K562 (cell line): Measurements from ENCODE around the gene NTM. TPM values are rescaled to one million over a fixed set of nuclear protein-coding genes. Genes with fewer than 3 reads are reported as not detected.

Source experiments
- ATAC-seq: fragments of 200-7000 bp; cut with Tn5 transposase; 3 replicates; pipeline ENCODE4 v1.9.1; 2020; ENCODE audit warnings: moderate library complexity
- BruUV-seq: library from RNA; stranded (reverse); fragments of 400-500 nt; replicated peaks from 2 replicates; lab custom pipeline; 2021; lab: Mats Ljungman, UMichigan
- CTCF ChIA-PET: fragments of 300-600 bp; formaldehyde crosslinking; extraction: SDS; loops from one replicate; lab custom pipeline; 2021; ENCODE audit warnings: low intra/inter-chr PET ratio; lab: Yijun Ruan, JAX
- POLR2A ChIA-PET: fragments of 300-600, 350-650 bp; sonication (Branson Sonifier 250); formaldehyde crosslinking; extraction: SDS; loops from one replicate; lab custom pipeline; 2021; ENCODE audit warnings: antibody characterized with exemption, inconsistent platforms; lab: Yijun Ruan, JAX
- DNase-seq, 4 experiments: peaks; one replicate each; pipeline versions ENCODE4 v3.0.0 to v3.0.0-alpha.2; 2011 to 2018; ENCODE audit warnings: low spot score in 3 of 4, mixed read lengths in 3 of 4; ENCODE audit errors: extremely low read depth in 1 of 4
- FAIRE-seq: peaks from 2 replicates; lab custom pipeline; 2011; peaks lifted over from hg19 to GRCh38; lab: Jason Lieb, UNC
- H2AFZ ChIP-seq: 2 replicates; pipeline ENCODE4 v1.6.0; 2011; ENCODE audit warnings: low read depth, low read length, control low read depth, inconsistent platforms
- H3K27ac ChIP-seq: fragments of 200-600 bp; 3 replicates; pipeline ENCODE4 v1.8.0; 2011; ENCODE audit warnings: low read depth, mild to moderate bottlenecking, control low read depth, inconsistent platforms, low read length, moderate library complexity, mixed read lengths; ENCODE audit errors: extremely low read depth
- H3K27me3 ChIP-seq, 2 experiments: fragments of 300-600 bp in 1 of 2; 2 replicates in 1 of 2; 3 replicates in 1 of 2; pipeline versions ENCODE4 v1.6.0 to v1.8.0; 2011; ENCODE audit warnings: inconsistent platforms in 2 of 2, low read length in 2 of 2, mild to moderate bottlenecking in 1 of 2, mixed read lengths in 1 of 2, moderate library complexity in 1 of 2; ENCODE audit not compliant: control insufficient read depth in 2 of 2, insufficient read depth in 2 of 2
- H3K36me3 ChIP-seq: fragments of 300-600 bp; 3 replicates; pipeline ENCODE4 v1.8.0; 2011; ENCODE audit warnings: mild to moderate bottlenecking, low read length, inconsistent platforms; ENCODE audit not compliant: control insufficient read depth, insufficient read depth
- H3K4me1 ChIP-seq, 2 experiments: fragments of 200-600 bp in 1 of 2; replicated peaks in 1 of 2; 2 replicates in 1 of 2; 3 replicates in 1 of 2; pipeline versions ENCODE4 v1.5.1 to v1.8.0; 2011; ENCODE audit warnings: inconsistent platforms in 2 of 2, low read length in 2 of 2, mild to moderate bottlenecking in 1 of 2, mixed read lengths in 1 of 2, moderate library complexity in 1 of 2; ENCODE audit not compliant: control insufficient read depth in 2 of 2, insufficient read depth in 2 of 2
- H3K4me2 ChIP-seq: 2 replicates; pipeline ENCODE4 v1.6.1; 2011; ENCODE audit warnings: low read length, control low read depth, inconsistent platforms, mixed read lengths; ENCODE audit not compliant: insufficient read depth
- H3K4me3 ChIP-seq: fragments of 200-600 bp; sonication (generic), shearing (Covaris generic); 2 replicates; pipeline ENCODE4 v1.5.1; 2016; ENCODE audit warnings: control low read depth, inconsistent platforms
- H3K79me2 ChIP-seq: fragments of 200-600 bp; 3 replicates; pipeline ENCODE4 v1.8.0; 2011; ENCODE audit warnings: low read length, inconsistent platforms; ENCODE audit not compliant: control insufficient read depth, insufficient read depth
- H3K9ac ChIP-seq, 2 experiments: 2 replicates each; pipeline versions ENCODE4 v1.6.0 to v1.6.1; 2011; ENCODE audit warnings: low read depth in 2 of 2, low read length in 2 of 2, control low read depth in 1 of 2, inconsistent platforms in 1 of 2, mild to moderate bottlenecking in 1 of 2, mixed read lengths in 1 of 2; ENCODE audit not compliant: insufficient read depth in 1 of 2
- H3K9me1 ChIP-seq: one replicate; pipeline ENCODE4 v1.6.0; 2011; ENCODE audit warnings: inconsistent platforms, mild to moderate bottlenecking, low read length, moderate library complexity; ENCODE audit not compliant: control insufficient read depth, insufficient read depth
- H3K9me3 ChIP-seq: replicated peaks from 2 replicates; pipeline ENCODE4 v1.5.1; 2011; ENCODE audit warnings: low read depth, low read length, inconsistent platforms; ENCODE audit not compliant: control insufficient read depth, insufficient read depth
- H4K20me1 ChIP-seq: replicated peaks from 2 replicates; pipeline ENCODE4 v1.6.1; 2011; ENCODE audit warnings: low read length, inconsistent platforms, mixed read lengths; ENCODE audit not compliant: control insufficient read depth, insufficient read depth
- BDP1 ChIP-seq: IDR thresholded peaks from 3 replicates; pipeline ENCODE4 v1.6.1; 2011; ENCODE audit not compliant: insufficient read length, insufficient read depth
- CTBP1 ChIP-seq: fragments of 450-650 bp; IDR thresholded peaks from 2 replicates; pipeline ENCODE4 v1.6.1; 2016; ENCODE audit warnings: borderline replicate concordance
- HNRNPUL1 ChIP-seq: fragments of 200-400 bp; formaldehyde crosslinking; IDR thresholded peaks from 2 replicates; pipeline ENCODE4 v1.6.1; 2017; ENCODE audit warnings: low read length
- MED1 ChIP-seq: sonication (generic); formaldehyde crosslinking; IDR thresholded peaks from 2 replicates; pipeline ENCODE4 v1.8.1; 2023; ENCODE audit warnings: missing genetic modification reagents, borderline replicate concordance
- NR3C1 ChIP-seq: sonication (generic); formaldehyde crosslinking; IDR thresholded peaks from 2 replicates; pipeline ENCODE4 v1.8.1; 2022; ENCODE audit warnings: missing genetic modification reagents
- SRSF9 ChIP-seq: fragments of 200-400 bp; formaldehyde crosslinking; IDR thresholded peaks from 2 replicates; pipeline ENCODE4 v1.6.1; 2017; ENCODE audit warnings: low read depth, low read length, borderline replicate concordance
- ZBTB17 ChIP-seq: fragments of 450-650 bp; formaldehyde crosslinking; IDR thresholded peaks from 2 replicates; pipeline ENCODE4 v1.4.0; 2020; ENCODE audit warnings: mild to moderate bottlenecking
- ZNF780A ChIP-seq: fragments of 250-450 bp; sonication (Bioruptor Pico); IDR thresholded peaks from 2 replicates; pipeline ENCODE4 v1.5.0; 2021; ENCODE audit warnings: mild to moderate bottlenecking
- WGBS: fragments of 100-300 bp; shearing (Covaris generic); methylation state at CpG from one replicate; pipeline ENCODE4 v1.1.6; 2016; ENCODE audit warnings: low coverage, mixed read lengths; ENCODE audit not compliant: insufficient coverage; ENCODE audit errors: missing lambda C conversion rate; 5-methylcytosine and 5-hydroxymethylcytosine counted together
- in situ Hi-C: fragments of 300-500 bp; cut with MboI; formaldehyde crosslinking; loops from 4 replicates; pipeline ENCODE4 v1.15.0; 2018; ENCODE audit warnings: inconsistent platforms, mixed read lengths
- intact Hi-C: fragments of 100-400 bp; cut with micrococcal nuclease; formaldehyde crosslinking; loops from 2 replicates; pipeline ENCODE4 v1.14.2; 2022
- polyA plus RNA-seq, 8 experiments: library from polyadenylated mRNA; depleted of rRNA in 4 of 8; stranded (reverse) in 5 of 8; unstranded in 3 of 8; fragments of >200 nt; fragmentation: Nextera tagmentation in 2 of 8; fragmentation: Illumina TruSeq in 1 of 8; extraction: Ambion mirVana in 2 of 8; extraction: Trizol in 1 of 8; gene quantifications; 2 replicates each; pipeline versions ENCODE4 v1.2.1 to v1.2.3, GENCODE V29; 2011 to 2014; ENCODE audit warnings: inconsistent platforms in 1 of 8, missing spikeins in 1 of 8
- total RNA-seq, 7 experiments: library from RNA; depleted of rRNA in 6 of 7; stranded (reverse); fragments of >200 nt in 6 of 7; fragmentation: Illumina TruSeq in 2 of 7; extraction: Trizol in 2 of 7; gene quantifications; 2 replicates each; pipeline versions ENCODE4 v1.2.1 to v1.2.3, GENCODE V29; 2011 to 2021; ENCODE audit warnings: low replicate concordance in 1 of 7
- TF ChIP-seq, protein P1 (sequence below): sonication (generic); formaldehyde crosslinking; IDR thresholded peaks from 2 replicates; pipeline ENCODE4 v1.8.1; 2023; ENCODE audit warnings: missing genetic modification reagents, mild to moderate bottlenecking, borderline replicate concordance
- TF ChIP-seq, protein P2 (sequence below), 2 experiments: fragments of 450-650 bp; IDR thresholded peaks; 2 replicates each; pipeline ENCODE4 v1.6.1; 2016
- TF ChIP-seq, protein P3 (sequence below): fragments of 450-650 bp; IDR thresholded peaks from 2 replicates; pipeline ENCODE4 v1.6.1; 2017; ENCODE audit warnings: antibody characterized with exemption, mild to moderate bottlenecking
- TF ChIP-seq, protein P4 (sequence below): IDR thresholded peaks from 3 replicates; pipeline ENCODE4 v1.6.1; 2011; ENCODE audit warnings: borderline replicate concordance, mild to moderate bottlenecking; ENCODE audit not compliant: insufficient read length, insufficient read depth

The NTM gene
- total and polyA plus RNA-seq, 9 of the 15 experiments (the other 6 are each of a cell fraction or from before 2014, with no cell fraction given) = not detected

DNA sequence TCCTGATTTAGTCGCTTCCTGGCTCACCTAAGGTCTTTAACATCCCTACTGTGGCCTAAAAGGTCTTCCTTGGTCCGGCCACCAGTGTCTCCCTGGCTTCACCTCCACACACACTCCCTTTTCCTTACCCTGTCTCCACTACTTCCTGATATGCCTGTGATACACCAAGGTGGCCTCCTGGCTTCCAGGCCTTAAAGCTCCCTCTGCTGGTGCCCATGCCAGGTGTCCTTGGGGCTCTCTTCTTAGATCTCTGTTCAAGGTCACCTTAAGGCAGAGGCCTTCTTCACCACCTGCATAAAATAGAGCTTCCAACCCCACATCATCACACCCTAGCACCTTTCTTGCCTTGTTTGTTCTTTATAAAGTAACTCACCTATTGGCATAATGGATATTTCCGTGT lies 787.7 kb downstream of the NTM start:
- 3% methylated on average over 3 of the region's 3 CpGs for WGBS
- H2AFZ ChIP-seq = no peak overlapping the region
- TF ChIP-seq ZNF780A (CRISPR knock-in tag) (no peak), MED1 (CRISPR knock-in tag) (no peak), BDP1 (no peak), ZBTB17 (CRISPR knock-in tag) (no peak), NR3C1 (CRISPR knock-in tag) (no peak), SRSF9 (no peak), HNRNPUL1 (no peak), CTBP1 (no peak)
- TF ChIP-seq, protein P1, sequence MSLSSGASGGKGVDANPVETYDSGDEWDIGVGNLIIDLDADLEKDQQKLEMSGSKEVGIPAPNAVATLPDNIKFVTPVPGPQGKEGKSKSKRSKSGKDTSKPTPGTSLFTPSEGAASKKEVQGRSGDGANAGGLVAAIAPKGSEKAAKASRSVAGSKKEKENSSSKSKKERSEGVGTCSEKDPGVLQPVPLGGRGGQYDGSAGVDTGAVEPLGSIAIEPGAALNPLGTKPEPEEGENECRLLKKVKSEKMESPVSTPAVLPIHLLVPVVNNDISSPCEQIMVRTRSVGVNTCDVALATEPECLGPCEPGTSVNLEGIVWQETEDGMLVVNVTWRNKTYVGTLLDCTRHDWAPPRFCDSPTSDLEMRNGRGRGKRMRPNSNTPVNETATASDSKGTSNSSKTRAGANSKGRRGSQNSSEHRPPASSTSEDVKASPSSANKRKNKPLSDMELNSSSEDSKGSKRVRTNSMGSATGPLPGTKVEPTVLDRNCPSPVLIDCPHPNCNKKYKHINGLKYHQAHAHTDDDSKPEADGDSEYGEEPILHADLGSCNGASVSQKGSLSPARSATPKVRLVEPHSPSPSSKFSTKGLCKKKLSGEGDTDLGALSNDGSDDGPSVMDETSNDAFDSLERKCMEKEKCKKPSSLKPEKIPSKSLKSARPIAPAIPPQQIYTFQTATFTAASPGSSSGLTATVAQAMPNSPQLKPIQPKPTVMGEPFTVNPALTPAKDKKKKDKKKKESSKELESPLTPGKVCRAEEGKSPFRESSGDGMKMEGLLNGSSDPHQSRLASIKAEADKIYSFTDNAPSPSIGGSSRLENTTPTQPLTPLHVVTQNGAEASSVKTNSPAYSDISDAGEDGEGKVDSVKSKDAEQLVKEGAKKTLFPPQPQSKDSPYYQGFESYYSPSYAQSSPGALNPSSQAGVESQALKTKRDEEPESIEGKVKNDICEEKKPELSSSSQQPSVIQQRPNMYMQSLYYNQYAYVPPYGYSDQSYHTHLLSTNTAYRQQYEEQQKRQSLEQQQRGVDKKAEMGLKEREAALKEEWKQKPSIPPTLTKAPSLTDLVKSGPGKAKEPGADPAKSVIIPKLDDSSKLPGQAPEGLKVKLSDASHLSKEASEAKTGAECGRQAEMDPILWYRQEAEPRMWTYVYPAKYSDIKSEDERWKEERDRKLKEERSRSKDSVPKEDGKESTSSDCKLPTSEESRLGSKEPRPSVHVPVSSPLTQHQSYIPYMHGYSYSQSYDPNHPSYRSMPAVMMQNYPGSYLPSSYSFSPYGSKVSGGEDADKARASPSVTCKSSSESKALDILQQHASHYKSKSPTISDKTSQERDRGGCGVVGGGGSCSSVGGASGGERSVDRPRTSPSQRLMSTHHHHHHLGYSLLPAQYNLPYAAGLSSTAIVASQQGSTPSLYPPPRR (CRISPR knock-in tag) = no peak
- TF ChIP-seq, protein P2, sequence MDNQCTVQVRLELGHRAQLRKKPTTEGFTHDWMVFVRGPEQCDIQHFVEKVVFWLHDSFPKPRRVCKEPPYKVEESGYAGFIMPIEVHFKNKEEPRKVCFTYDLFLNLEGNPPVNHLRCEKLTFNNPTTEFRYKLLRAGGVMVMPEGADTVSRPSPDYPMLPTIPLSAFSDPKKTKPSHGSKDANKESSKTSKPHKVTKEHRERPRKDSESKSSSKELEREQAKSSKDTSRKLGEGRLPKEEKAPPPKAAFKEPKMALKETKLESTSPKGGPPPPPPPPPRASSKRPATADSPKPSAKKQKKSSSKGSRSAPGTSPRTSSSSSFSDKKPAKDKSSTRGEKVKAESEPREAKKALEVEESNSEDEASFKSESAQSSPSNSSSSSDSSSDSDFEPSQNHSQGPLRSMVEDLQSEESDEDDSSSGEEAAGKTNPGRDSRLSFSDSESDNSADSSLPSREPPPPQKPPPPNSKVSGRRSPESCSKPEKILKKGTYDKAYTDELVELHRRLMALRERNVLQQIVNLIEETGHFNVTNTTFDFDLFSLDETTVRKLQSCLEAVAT (IDR thresholded peaks at IDR 0.05) = no peak
- TF ChIP-seq, protein P3, sequence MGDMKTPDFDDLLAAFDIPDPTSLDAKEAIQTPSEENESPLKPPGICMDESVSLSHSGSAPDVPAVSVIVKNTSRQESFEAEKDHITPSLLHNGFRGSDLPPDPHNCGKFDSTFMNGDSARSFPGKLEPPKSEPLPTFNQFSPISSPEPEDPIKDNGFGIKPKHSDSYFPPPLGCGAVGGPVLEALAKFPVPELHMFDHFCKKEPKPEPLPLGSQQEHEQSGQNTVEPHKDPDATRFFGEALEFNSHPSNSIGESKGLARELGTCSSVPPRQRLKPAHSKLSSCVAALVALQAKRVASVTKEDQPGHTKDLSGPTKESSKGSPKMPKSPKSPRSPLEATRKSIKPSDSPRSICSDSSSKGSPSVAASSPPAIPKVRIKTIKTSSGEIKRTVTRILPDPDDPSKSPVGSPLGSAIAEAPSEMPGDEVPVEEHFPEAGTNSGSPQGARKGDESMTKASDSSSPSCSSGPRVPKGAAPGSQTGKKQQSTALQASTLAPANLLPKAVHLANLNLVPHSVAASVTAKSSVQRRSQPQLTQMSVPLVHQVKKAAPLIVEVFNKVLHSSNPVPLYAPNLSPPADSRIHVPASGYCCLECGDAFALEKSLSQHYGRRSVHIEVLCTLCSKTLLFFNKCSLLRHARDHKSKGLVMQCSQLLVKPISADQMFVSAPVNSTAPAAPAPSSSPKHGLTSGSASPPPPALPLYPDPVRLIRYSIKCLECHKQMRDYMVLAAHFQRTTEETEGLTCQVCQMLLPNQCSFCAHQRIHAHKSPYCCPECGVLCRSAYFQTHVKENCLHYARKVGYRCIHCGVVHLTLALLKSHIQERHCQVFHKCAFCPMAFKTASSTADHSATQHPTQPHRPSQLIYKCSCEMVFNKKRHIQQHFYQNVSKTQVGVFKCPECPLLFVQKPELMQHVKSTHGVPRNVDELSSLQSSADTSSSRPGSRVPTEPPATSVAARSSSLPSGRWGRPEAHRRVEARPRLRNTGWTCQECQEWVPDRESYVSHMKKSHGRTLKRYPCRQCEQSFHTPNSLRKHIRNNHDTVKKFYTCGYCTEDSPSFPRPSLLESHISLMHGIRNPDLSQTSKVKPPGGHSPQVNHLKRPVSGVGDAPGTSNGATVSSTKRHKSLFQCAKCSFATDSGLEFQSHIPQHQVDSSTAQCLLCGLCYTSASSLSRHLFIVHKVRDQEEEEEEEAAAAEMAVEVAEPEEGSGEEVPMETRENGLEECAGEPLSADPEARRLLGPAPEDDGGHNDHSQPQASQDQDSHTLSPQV = no peak
- TF ChIP-seq, protein P4, sequence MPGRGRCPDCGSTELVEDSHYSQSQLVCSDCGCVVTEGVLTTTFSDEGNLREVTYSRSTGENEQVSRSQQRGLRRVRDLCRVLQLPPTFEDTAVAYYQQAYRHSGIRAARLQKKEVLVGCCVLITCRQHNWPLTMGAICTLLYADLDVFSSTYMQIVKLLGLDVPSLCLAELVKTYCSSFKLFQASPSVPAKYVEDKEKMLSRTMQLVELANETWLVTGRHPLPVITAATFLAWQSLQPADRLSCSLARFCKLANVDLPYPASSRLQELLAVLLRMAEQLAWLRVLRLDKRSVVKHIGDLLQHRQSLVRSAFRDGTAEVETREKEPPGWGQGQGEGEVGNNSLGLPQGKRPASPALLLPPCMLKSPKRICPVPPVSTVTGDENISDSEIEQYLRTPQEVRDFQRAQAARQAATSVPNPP = no peak

More for the DNA sequence above, 787.7 kb downstream of the NTM start:
- no peaks in the 10 kb centered on the region for H3K79me2 ChIP-seq
- H3K36me3 ChIP-seq = no peaks in the 10 kb centered on the region
- no peak for ATAC-seq
- in situ Hi-C loops = no loop called here
- no peak overlapping the region for H3K27ac ChIP-seq
- H3K4me1 ChIP-seq = no peaks in the 10 kb centered on the region
- ChIA-PET POLR2A (no interaction called here), CTCF (no interaction called here)
- no peak overlapping the region for H3K4me2 ChIP-seq
- H3K27me3 ChIP-seq = no peaks in the 10 kb centered on the region
- intact Hi-C loops = no loop called here
- H3K9me3 ChIP-seq = no peaks in the 10 kb centered on the region
- no peak for FAIRE-seq
- no peak overlapping the region for H3K9ac ChIP-seq
- no peak for DNase-seq
- no TSS peak for BruUV-seq
- H4K20me1 ChIP-seq = no peaks in the 10 kb centered on the region
- no peaks in the 10 kb centered on the region for H3K9me1 ChIP-seq
- H3K4me3 ChIP-seq = no peak overlapping the region
